H9 (cell line): ENCODE measurements around the gene DENND6A. TPM values are rescaled to one million over a fixed set of nuclear protein-coding genes. Genes with fewer than 3 reads are reported as not detected.
A peak's percentile ranks its signal among the peaks of the same experiment; 100 is the strongest.

Experiments used
- DNase-seq: peaks from one replicate; pipeline ENCODE4 v3.0.0-alpha.2; 2017
- H2AFZ ChIP-seq: one replicate; pipeline ENCODE4 v1.6.1; 2013; ENCODE audit warnings: mild to moderate bottlenecking, low read length, control low read depth, moderate library complexity
- H2AK5ac ChIP-seq: 2 replicates; pipeline ENCODE4 v1.6.1; 2013; ENCODE audit warnings: low read length, control low read depth, mixed read lengths; ENCODE audit not compliant: insufficient read length
- H2BK120ac ChIP-seq: one replicate; pipeline ENCODE4 v1.6.1; 2013; ENCODE audit warnings: low read depth, mild to moderate bottlenecking, low read length, control low read depth, inconsistent platforms; ENCODE audit not compliant: poor library complexity, severe bottlenecking
- H2BK12ac ChIP-seq: 2 replicates; pipeline ENCODE4 v1.6.1; 2013; ENCODE audit warnings: low read length, control low read depth, mixed read lengths, low read depth; ENCODE audit not compliant: insufficient read length
- H2BK15ac ChIP-seq: 2 replicates; pipeline ENCODE4 v1.6.1; 2013; ENCODE audit warnings: low read depth, low read length, control low read depth
- H2BK20ac ChIP-seq: one replicate; pipeline ENCODE4 v1.6.1; 2013; ENCODE audit warnings: low read depth, mild to moderate bottlenecking, low read length, control low read depth, inconsistent platforms; ENCODE audit not compliant: poor library complexity, severe bottlenecking
- H2BK5ac ChIP-seq: 2 replicates; pipeline ENCODE4 v1.6.1; 2013; ENCODE audit warnings: low read length, control low read depth, mixed read lengths; ENCODE audit not compliant: insufficient read length
- H3K14ac ChIP-seq: 2 replicates; pipeline ENCODE4 v1.6.1; 2013; ENCODE audit warnings: low read length, control low read depth; ENCODE audit not compliant: insufficient read depth
- H3K18ac ChIP-seq: 2 replicates; pipeline ENCODE4 v1.6.1; 2013; ENCODE audit warnings: low read depth, mild to moderate bottlenecking, mixed read lengths, low read length, control low read depth; ENCODE audit not compliant: insufficient read length
- H3K23ac ChIP-seq: 2 replicates; pipeline ENCODE4 v1.6.1; 2013; ENCODE audit warnings: low read length, control low read depth, mixed read lengths, low read depth; ENCODE audit not compliant: insufficient read length
- H3K23me2 ChIP-seq: 2 replicates; pipeline ENCODE4 v1.6.1; 2013; ENCODE audit warnings: low read depth, mild to moderate bottlenecking, mixed read lengths, low read length, control low read depth; ENCODE audit not compliant: insufficient read length, poor library complexity, severe bottlenecking
- H3K27ac ChIP-seq: 2 replicates; pipeline ENCODE4 v1.5.1; 2013; ENCODE audit warnings: low read length, control low read depth, mixed read lengths, low read depth; ENCODE audit not compliant: insufficient read length
- H3K27me3 ChIP-seq: 2 replicates; pipeline ENCODE4 v1.6.1; 2013; ENCODE audit warnings: low read length, control low read depth, inconsistent platforms; ENCODE audit not compliant: insufficient read depth
- H3K4ac ChIP-seq: 2 replicates; pipeline ENCODE4 v1.6.1; 2013; ENCODE audit warnings: low read depth, mild to moderate bottlenecking, control low read depth, inconsistent platforms, low read length, moderate library complexity
- H3K4me1 ChIP-seq: 2 replicates; pipeline ENCODE4 v1.6.1; 2013; ENCODE audit warnings: low read length, control low read depth, inconsistent platforms; ENCODE audit not compliant: insufficient read depth
- H3K4me2 ChIP-seq: 2 replicates; pipeline ENCODE4 v1.6.1; 2013; ENCODE audit warnings: low read length, control low read depth, mixed read lengths; ENCODE audit not compliant: insufficient read length, insufficient read depth
- H3K56ac ChIP-seq: 2 replicates; pipeline ENCODE4 v1.6.1; 2013; ENCODE audit warnings: low read depth, mild to moderate bottlenecking, mixed read lengths, low read length, control low read depth; ENCODE audit not compliant: insufficient read length
- H3K79me1 ChIP-seq: 2 replicates; pipeline ENCODE4 v1.6.1; 2013; ENCODE audit warnings: low read depth, mild to moderate bottlenecking, moderate library complexity, low read length, control low read depth, inconsistent platforms; ENCODE audit not compliant: insufficient read depth, poor library complexity, severe bottlenecking
- H3K79me2 ChIP-seq: 2 replicates; pipeline ENCODE4 v1.6.1; 2013; ENCODE audit warnings: low read length, control low read depth, inconsistent platforms; ENCODE audit not compliant: insufficient read depth
- H3K9ac ChIP-seq: 2 replicates; pipeline ENCODE4 v1.6.1; 2013; ENCODE audit warnings: low read length, control low read depth, mixed read lengths; ENCODE audit not compliant: insufficient read length; ENCODE audit errors: extremely low read depth
- H3K9me3 ChIP-seq: one replicate; pipeline ENCODE4 v1.6.1; 2013; ENCODE audit warnings: low read depth, low read length, inconsistent platforms; ENCODE audit not compliant: control insufficient read depth
- H3T11ph ChIP-seq: one replicate; pipeline ENCODE4 v1.6.1; 2013; ENCODE audit warnings: mild to moderate bottlenecking, low read length, control low read depth, inconsistent platforms
- H4K20me1 ChIP-seq: one replicate; pipeline ENCODE4 v1.6.1; 2013; ENCODE audit not compliant: control insufficient read depth, insufficient read length, insufficient read depth
- H4K5ac ChIP-seq: 2 replicates; pipeline ENCODE4 v1.6.1; 2013; ENCODE audit warnings: low read depth, mild to moderate bottlenecking, mixed read lengths, low read length, control low read depth; ENCODE audit not compliant: insufficient read length
- H4K8ac ChIP-seq: replicated peaks from 2 replicates; pipeline ENCODE4 v1.6.1; 2013; ENCODE audit warnings: low read length, control low read depth, mixed read lengths, low read depth; ENCODE audit not compliant: insufficient read length
- H4K91ac ChIP-seq: 2 replicates; pipeline ENCODE4 v1.6.1; 2013; ENCODE audit warnings: low read depth, mild to moderate bottlenecking, moderate library complexity, mixed read lengths, low read length, control low read depth; ENCODE audit not compliant: insufficient read length
- H3K27ac Mint-ChIP-seq, 3 experiments: 2 replicates in 2 of 3; 3 replicates in 1 of 3; pipeline ENCODE4 v1.8.0; 2020 to 2021; ENCODE audit warnings: mixed read lengths in 3 of 3, mild to moderate bottlenecking in 1 of 3, moderate library complexity in 1 of 3
- H3K27me3 Mint-ChIP-seq: 2 replicates; pipeline ENCODE4 v1.8.0; 2021; ENCODE audit warnings: low read depth, mild to moderate bottlenecking, moderate library complexity, mixed read lengths
- H3K36me3 Mint-ChIP-seq, 3 experiments: 2 replicates in 2 of 3; 3 replicates in 1 of 3; pipeline ENCODE4 v1.8.0; 2020 to 2021; ENCODE audit warnings: low read depth in 3 of 3, mixed read lengths in 3 of 3; ENCODE audit not compliant: insufficient read depth in 1 of 3
- H3K4me1 Mint-ChIP-seq, 2 experiments: 2 replicates each; pipeline ENCODE4 v1.8.0; 2020; ENCODE audit warnings: mixed read lengths in 2 of 2
- H3K4me3 Mint-ChIP-seq, 2 experiments: 2 replicates in 1 of 2; 3 replicates in 1 of 2; pipeline ENCODE4 v1.8.0; 2020 to 2021; ENCODE audit warnings: mild to moderate bottlenecking in 2 of 2, mixed read lengths in 2 of 2, moderate library complexity in 1 of 2
- H3K9me3 Mint-ChIP-seq, 2 experiments: 2 replicates in 1 of 2; 3 replicates in 1 of 2; pipeline ENCODE4 v1.8.0; 2020; ENCODE audit warnings: mild to moderate bottlenecking in 2 of 2, mixed read lengths in 2 of 2, moderate library complexity in 1 of 2
- CTCF ChIP-seq: fragments of 200-600 bp; sonication (generic); conservative IDR thresholded peaks from 3 replicates; pipeline ENCODE4 v1.8.0; 2021; ENCODE audit warnings: antibody characterized with exemption, mild to moderate bottlenecking
- WGBS: extraction: QIAGEN DNeasy Blood & Tissue Kit; methylation state at CpG from one replicate; pipeline ENCODE4 v1.1.7; 2013; ENCODE audit warnings: missing lambda C conversion rate, low lambda C conversion rate, mixed read lengths; ENCODE audit not compliant: insufficient read length; ENCODE audit errors: extremely low coverage; 5-methylcytosine and 5-hydroxymethylcytosine counted together
- total RNA-seq: library from RNA; stranded (reverse); gene quantifications from 2 replicates; pipeline ENCODE4 v1.2.1, GENCODE V29; 2021

Gene DENND6A
- total RNA-seq, 1 experiment from 2014 or later: 13.2 TPM

- no peak overlapping the region; a peak in 1 of 5 replicates for H3K4me3 Mint-ChIP-seq
- Histone ChIP-seq H3K27ac (no peak overlapping the region), H3K27me3 (no peaks in the 10 kb centered on the region), H3K79me1 (peaks cover 5% of the 10 kb centered on the region), H4K91ac (no peak overlapping the region), H2BK12ac (no peak overlapping the region), H3K18ac (no peak overlapping the region), H2AK5ac (no peak overlapping the region), H4K5ac (no peak overlapping the region), H4K20me1 (no peaks in the 10 kb centered on the region), H3K79me2 (peaks cover 4% of the 10 kb centered on the region; the same call in 1 of the 2 replicates), H3T11ph (no peak overlapping the region), H3K9me3 (no peaks in the 10 kb centered on the region), H3K9ac (no peak overlapping the region), H2BK20ac (no peak overlapping the region), H3K56ac (no peak overlapping the region), H3K4ac (no peak overlapping the region), H3K4me2 (no peak overlapping the region), H2BK5ac (no peak overlapping the region), H3K4me1 (no peaks in the 10 kb centered on the region), H2BK15ac (no peak overlapping the region), H2AFZ (no peak overlapping the region), H4K8ac (no peak overlapping the region), H3K14ac (no peak overlapping the region), H3K23ac (no peak overlapping the region), H2BK120ac (no peak overlapping the region), H3K23me2 (no peaks in the 10 kb centered on the region)
- TF ChIP-seq CTCF: no peak
- no peak for DNase-seq
- H3K9me3 Mint-ChIP-seq: no peaks in the 10 kb centered on the region
- peak overlapping the region in 2 of 3 experiments; percentile 38 to 76; a peak in 4 of 7 replicates for H3K27ac Mint-ChIP-seq
- peaks cover 18 to 19% of the 10 kb centered on the region in 2 experiments for H3K4me1 Mint-ChIP-seq
- no peaks in the 10 kb centered on the region for H3K27me3 Mint-ChIP-seq
- no peaks in the 10 kb centered on the region for H3K36me3 Mint-ChIP-seq
- WGBS: no CpG with 5 or more reads among the region's 3 CpGs
Observed at GRCh38 chr3:57688291-57688690, 4.6 kb downstream of the DENND6A start.
